ENCODE results near the gene SAMD4A.

GRCh38 chr14:54652605-54653052 is 85.7 kb downstream of the SAMD4A start:
- TF ChIP-seq TCF12 (IDR thresholded peaks at IDR 0.05; ENCODE audit: low read depth) (no peak), CEBPB (IDR thresholded peaks at IDR 0.05) (no peak), YY1 (IDR thresholded peaks at IDR 0.05; ENCODE audit: low read depth) (no peak), REST (IDR thresholded peaks at IDR 0.05; ENCODE audit: low read depth) (no peak)

Data from Ishikawa (cell line).